Prostate gland (tissue), 2 donors: ENCODE data around the gene LFNG.

ENCODE experiments used
- CTCF ChIP-seq, 4 experiments: fragments of 200-600 bp in 2 of 4; fragments of 450-650 bp in 2 of 4; sonication (generic) in 2 of 4; IDR thresholded peaks; 1 replicate in 3 of 4; 2 replicates in 1 of 4; pipeline ENCODE4 v1.5.1; 2016 to 2019; ENCODE audit warnings: antibody characterized with exemption in 4 of 4, mild to moderate bottlenecking in 2 of 4, moderate library complexity in 2 of 4
- POLR2A ChIP-seq: fragments of 450-650 bp; IDR thresholded peaks from one replicate; pipeline ENCODE4 v1.6.1; 2016; ENCODE audit warnings: antibody characterized with exemption, mild to moderate bottlenecking

- no peak for TF ChIP-seq CTCF (IDR thresholded peaks at IDR 0.05)
- no peak for TF ChIP-seq POLR2A
Observed at GRCh38 chr7:2537981-2538851, 18.6 kb downstream of the LFNG start.
